M059J (cell line): Measurements from ENCODE around the gene ERICH3. TPM values are rescaled to one million over a fixed set of nuclear protein-coding genes. Genes with fewer than 3 reads are reported as not detected.
"Not testable (repeated sequence)": the region's sequence is repeated elsewhere in the genome, so short reads cannot be mapped to it uniquely, and the experiment has no call there.

ENCODE experiments used
- DNase-seq: peaks from one replicate; pipeline ENCODE4 v3.0.0-alpha.2; 2012; ENCODE audit warnings: low read depth
- total RNA-seq: library from RNA; depleted of rRNA; stranded (reverse); fragments of >200 nt; shearing (Covaris generic); gene quantifications from 2 replicates; pipeline ENCODE4 v1.2.3, GENCODE V29; 2014

ERICH3 gene
- total RNA-seq, 1 experiment from 2014 or later = not detected

DNA sequence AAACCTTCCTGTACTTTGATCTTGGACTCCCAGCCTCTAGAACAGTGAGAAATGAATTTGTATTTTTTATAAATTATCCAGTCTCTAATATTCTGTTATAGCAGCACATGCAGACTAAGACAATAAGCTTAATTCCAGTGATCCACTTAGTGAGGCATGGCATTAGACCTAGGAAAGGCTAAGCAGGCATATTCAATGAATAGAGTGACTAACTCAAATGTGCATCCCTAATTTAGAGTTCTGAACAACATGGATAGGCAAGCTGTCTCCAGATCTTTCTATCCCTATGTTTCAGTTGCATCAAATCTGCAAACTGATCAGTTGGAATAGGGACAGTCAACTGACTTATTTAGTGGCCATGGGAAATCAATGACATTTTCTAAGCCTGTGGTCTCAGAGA is 4.3 kb upstream of the ERICH3 start:
- no peak for DNase-seq

DNA sequence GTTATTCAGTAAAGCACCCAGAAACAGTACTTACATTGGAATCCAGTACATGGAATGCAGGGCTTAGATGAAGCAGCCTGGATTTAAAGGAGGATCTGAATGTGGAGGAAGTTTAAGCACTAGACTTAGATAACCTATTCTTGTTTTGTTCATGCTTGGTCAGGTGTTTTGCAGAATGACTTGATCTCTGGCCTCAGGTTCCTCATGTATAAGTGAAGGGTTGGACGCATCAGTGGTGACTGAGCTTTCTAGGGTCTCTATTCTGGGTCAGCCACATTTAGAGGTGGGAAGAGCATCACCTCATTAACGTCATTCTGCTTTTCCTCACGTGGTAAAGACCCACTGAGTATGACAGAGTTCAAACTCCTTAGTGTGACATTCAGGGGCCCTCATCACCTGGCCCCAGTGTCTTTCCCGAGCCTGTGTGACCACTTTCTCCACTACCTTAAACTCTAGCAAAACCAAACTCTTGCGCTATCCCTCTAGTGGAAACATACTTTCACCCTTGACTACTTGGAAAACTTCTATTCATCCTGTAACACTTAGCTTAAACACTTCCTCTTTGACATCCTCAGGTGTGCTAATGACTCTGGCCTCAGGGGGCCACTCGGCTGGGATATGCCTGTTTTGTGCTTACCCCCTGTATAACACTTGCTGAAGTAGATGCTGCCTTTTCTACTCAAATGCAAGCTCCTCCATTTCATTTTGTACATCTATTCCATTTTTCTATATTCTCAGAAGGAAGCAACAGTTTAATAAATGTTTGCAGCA is 871 bp upstream of the ERICH3 start:
- DNase-seq = no peak

DNA sequence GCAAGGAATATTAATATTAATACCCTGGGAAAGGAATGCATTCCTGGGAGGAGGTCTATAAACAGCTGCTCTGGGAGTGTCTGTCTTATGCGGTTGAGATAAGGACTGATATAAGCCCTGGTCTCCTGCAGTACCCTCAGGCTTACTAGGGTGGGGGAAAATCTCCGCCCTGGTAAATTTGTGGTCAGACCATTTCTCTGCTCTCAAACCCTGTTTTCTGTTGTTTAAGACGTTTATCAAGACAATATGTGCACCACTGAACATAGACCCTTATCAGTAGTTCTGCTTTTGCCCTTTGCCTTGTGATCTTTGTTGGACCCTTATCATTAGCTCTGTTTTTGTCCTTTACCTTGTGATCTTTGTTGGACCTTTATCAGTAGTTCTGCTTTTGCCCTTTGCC is 2.7 kb downstream of the ERICH3 start:
- not testable (repeated sequence) for DNase-seq

DNA sequence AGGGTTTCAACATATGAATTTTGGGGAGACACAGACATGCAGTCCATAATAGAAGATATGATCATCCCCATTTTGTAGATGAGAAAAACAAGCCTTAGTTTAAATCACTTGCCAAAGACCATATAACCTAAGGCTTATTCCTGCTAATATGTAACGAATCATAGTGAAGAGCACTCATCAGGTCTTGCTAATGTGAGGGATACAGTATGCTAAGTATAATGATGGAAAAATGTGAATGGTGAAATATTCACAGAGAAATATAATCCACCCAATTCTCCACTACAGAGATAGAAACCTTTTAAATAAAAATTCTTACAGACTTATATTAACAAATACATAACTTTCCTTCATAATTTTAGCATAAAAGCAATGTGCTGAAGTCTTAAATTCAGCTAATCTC is 18.9 kb downstream of the ERICH3 start:
- no peak for DNase-seq

DNA sequence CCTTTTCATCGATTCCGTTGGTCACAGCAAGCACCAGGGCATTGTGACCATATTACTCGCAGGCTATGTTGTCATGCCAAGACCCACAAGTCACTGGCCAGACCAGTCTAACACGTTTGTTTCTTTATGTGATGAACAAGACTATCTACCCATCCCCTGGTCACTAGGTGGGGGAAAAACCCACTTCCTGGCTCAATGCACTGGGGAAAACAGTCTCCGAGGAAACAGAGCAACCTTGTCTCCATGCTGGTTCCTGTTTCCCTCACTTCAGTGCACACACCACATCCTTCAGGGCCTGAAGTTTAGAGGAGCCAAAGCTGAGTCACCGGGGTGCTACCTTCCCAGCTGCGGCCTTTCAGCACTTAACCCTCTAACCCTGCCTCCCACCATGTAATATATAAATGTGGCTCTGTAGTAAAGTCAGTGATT is 20.9 kb downstream of the ERICH3 start:
- DNase-seq = peak; percentile 99

DNA sequence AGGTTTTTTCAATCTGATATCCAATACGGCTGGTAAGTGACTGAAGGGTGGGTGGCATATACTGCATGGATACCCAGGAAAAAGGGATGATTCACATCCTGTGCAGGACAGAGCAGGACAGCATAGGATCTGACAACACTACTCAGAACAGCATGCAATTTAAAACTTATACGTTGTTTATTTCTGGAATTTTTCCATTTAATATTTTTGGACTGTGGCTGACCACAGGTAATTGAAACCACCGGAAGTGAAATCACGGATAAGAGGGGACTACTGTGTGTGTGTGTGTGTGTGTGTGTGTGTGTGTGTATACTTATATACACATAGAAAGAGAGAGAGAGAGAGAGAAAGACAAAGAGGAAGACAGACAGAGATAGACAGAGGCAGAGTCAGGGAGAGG is 23.0 kb downstream of the ERICH3 start:
- DNase-seq = peak; percentile 80

DNA sequence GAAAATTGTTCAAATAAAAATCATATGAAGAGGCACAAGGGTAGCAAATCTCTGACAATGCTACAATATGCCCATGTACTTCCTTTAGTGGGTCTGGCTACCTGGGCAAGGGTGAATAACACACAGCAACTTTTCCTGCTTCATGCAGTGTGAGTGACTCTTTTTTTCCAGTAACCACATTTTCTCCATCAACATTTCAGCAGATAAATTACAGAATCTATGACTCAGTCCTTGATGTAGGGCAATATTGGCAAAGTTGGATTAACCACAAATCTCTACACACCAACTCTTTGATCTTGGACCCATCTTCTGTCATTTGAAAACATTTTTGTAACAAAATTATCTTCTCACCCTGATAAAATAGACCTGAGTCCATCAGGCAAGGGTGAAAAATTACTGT is 31.7 kb downstream of the ERICH3 start:
- DNase-seq = peak; percentile 47

DNA sequence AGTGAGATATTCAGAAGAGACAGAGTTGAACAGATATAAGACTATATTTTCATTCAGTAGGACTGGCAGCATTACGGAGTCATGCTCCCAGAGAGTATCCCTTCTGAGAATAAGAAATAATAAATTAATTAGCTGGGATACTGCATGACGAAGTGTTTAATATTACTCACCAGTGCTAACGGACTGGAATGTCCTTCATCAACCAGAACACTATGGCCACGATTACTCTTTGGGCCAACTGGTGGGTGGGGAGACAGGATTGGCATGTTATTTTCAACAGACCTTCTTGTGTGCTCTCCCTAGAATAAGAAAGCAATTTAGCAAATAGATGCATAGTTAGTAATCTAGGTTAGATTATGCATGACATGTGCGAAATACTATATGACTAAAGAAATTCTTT is 32.4 kb downstream of the ERICH3 start:
- DNase-seq = no peak

DNA sequence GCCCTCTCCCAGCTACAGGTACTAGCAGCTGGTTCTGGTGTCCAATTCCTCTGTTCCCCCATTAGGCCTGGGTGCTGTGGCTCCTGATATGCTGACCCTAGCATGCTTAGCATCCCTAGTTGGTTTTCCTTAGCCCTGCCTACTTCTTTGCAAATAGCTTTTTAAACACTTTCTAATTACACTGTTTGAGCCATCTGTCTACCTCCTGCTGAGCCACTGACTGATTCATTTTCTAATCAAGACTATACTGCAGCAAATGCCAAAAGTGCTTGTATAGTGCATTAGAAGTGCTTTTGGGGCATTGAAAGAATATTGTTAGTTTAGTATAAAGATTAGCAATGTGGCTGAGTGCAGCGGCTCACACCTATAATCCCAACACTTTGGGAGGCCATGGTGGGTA is 36.3 kb downstream of the ERICH3 start:
- DNase-seq = no peak

DNA sequence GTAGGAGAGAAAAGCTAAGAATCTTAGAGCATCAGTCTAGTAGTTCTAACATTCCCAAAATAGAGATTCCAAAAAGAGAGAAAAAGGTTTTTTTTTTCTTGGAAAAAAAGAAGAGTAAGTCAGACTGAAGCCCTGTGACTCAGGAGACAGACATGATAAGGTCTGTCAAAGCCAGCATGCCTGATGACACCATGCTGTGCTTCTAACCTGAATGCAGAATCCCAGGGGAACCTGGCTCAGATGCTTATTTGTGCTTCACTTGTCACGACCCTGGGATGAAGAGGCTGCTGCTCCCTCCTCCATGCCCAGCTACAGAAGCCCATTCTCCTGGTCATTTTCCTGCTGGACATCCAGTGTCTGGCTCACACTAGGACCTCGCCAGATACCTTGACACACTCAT is 44.3 kb downstream of the ERICH3 start:
- no peak for DNase-seq

DNA sequence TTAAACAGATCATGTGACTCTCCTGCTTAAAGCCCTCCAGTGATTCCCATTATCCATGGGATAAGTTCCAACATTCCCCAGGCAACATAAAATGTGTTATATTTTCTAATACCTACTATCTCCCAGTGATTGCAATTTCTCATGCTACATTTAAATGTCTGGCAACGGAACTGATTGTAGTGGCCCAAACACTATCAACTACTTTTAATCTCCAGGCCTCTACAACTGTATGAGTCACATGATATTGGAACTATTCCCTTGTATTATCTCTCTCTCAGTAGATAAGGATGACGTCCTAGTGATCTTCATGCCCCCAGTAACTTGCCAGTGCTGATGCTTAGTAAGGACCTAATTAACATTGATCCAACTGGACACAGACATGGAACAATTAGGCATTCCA is 49.9 kb downstream of the ERICH3 start:
- DNase-seq = no peak

DNA sequence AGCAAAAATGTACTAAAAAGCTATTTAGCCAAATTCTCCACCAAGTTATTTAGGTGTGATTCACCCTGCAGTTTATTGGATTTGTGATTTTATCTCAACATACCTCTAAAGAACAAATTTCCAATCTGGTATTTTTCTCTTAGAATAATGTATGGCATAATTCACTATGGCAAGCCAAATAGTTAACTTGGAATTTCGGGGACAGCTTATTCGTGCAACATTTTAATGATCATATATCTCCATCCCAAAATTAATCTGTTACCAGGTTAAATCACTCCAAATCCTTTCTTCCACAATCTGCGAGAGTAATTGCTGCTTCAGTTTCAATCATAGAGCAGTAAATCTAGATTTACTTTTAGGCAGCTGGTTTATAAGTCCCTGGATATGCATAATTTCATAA is 53.4 kb downstream of the ERICH3 start:
- DNase-seq = no peak

DNA sequence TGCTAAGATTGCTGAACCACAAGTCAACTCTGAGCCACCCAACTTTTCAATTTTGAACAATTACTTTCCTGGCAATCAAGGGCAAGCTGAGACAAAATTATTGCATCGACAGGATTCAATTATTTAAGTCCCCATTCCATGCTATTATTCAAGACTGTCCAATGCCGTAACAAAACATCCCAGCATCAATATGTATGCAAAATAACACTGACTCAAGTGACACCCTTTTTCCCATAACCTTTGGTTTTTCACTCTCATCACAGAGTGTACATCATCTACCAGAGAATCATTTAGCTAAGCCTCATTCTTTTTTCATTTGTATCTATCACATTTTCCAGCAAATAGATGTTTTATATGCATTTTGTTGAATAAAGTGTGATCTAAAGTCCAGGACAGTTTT is 54.6 kb downstream of the ERICH3 start:
- no peak for DNase-seq

DNA sequence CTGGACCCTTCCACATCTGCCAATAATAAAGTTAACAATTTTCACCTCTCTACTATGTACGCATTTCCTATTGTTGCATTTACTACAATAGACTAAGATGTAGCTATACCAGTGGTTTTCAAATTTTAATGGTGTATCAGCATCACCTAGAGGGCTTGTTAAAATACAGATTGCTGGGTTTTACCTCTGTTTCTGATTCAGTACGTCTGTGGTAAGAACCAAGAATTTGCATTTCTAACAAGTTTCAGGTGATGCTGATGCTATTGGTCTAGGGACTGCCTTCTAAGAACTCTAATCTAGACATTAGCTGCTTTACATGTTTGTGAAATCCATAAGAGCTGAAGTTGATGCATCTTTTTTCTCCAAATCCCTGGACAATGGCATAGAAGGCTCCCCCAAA is 59.7 kb downstream of the ERICH3 start:
- DNase-seq = no peak

DNA sequence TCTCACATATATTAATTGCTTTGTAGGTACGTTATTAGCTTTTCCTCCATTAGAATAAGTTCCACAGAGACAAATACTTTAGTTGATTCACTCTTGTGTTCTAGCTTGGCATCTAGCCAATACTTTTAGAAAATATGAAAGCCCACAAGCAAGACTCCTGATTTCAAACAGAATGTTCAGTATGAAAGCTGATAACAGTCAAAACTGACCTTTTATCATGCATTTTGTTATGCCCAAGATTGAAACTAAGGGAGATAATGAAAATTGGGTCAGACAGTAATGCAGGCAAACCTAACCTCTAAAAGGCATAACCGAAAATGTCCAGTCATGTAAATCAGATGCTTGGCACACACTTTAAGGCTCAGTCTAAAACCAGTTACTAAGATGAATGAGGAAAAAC is 61.7 kb downstream of the ERICH3 start:
- DNase-seq = no peak

DNA sequence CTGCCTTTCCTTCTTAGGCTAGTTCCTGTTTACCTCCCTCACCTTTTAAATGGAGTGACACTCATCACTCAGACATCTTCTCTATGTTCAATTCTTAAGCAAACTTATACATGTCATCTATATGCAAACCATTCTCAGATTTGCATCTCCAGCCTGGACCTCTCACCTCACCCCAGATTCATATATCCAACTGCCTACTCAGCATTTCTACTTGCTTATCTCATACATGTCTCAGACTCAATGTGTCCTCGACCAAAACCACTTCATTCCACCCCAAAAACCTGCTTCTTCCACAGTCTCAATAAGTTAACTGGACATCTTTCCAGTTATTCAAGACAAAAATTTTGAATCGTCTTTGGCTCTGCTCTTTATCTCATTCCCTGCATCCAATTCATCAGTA is 62.6 kb downstream of the ERICH3 start:
- no peak for DNase-seq

DNA sequence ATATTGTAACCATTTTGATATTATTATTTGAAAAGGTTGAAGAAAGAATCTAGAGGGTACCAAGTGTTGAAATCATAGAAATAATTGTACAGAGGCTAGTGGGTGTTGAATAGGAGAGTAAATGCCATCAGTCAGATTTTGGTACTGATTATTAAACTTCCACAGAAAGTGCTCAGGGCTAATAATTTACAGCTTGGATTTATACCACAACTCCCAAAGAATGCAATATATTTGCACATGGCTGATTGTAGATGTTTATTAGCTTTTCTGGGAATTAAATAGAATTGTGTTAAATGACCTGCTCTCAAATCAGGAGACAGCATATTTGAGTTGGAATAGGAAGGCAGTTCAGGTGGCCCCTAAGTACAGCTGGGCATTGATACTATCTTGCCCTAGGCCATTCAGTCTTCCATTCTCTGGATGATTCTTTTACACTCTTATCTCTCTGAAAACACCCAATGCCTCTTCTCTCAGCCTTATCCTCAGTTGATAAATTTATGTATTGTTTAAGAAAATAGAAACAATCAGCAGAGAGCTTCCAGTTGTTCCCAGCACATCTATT is 63.7 kb downstream of the ERICH3 start:
- DNase-seq = no peak

DNA sequence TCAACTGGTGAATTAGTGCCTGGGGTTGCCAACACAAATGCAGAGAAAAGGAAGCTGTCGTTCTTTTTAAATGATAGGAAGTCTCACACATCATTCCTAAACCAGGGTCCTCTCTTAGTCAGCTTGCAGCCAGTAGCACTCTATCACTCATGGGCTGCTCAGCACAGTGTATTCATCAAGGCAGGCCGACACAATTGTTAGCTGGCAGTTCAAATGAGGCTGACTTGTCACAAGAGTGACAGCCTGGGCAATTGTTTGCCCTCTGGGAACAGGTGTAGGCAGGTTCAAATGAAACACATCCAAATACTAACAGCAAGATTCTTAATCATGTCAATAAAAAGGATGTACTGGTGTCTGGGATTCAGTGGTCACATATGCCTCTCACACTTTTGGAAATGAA is 76.9 kb downstream of the ERICH3 start:
- DNase-seq = no peak

DNA sequence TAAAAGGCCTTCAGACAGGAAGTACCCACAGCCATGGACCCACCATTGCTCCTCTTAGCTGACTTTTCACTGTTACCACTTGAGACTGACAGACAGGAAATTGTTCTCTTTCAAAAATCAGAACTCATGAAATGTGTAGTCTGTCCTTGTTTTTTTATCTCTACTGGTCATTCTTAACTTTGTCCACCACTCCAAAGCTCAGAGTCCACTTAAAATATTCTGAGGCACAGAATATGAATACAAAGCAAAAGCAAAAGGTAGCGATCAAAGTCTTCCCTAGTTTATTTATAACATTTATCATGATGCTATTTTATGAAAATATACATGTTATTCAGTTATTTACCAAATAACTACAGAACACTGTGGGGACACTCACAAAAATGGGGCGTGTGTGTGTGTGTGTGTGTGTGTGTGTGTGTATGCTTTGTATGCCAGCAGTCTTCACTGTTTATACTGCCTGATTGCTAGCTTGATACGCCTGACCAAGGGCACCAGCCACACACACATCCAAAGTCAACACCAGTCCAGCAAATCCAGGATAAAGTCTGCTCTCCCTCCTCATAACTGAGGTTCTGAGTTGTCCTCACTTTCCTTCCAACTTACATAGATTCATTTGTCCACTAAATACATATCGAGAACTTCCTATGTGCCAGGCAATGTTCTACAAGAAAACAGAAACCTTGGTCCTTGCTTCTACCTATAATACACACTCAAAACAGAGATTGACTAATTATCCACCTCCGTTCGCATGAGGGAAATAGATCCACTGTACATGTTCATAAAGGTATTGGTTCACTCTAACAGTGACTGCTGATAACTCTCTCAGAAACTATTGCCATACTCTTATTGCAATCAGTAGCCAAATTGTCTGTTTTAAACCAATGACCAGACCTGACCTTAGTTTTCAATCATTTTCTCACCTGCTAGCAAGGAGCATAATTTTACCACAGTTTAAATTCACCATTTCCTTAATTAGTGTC is 79.4 kb downstream of the ERICH3 start:
- DNase-seq = no peak

DNA sequence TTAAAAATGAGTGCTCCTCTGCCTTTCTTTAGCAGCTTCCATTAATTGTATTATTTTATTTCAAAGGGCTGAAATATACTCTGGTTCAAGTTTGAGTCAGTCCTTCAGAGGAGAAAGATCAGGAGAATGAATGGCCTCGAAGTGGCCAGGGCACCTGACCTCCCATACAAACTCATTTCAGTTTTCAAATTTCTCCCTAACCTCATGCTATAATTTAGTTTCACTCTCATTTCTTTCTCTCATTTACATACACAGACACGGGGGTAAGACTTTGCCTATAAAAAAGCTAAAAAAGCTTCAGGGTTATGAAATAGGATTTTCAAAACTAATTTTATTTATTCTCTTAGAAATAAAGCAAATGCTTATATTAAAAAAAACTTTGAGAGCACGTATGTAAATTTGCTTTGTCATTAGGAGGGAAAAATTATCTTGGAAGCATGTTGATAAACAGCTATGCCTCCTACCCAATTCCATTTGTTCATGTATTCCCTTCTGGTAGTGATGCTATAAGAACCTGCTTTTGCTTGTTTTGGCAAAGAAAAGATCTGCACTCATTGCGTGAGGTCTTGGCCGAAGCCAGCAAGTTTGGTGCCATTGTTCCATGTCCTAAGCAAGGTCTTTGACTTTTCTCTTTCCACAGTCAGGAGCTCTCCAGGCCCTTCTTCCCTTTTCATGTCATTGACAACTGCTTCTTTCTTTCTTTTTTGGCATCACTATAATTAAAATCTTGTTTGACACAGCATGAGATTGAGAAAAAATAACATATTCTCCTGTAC is 80.8 kb downstream of the ERICH3 start:
- no peak for DNase-seq

DNA sequence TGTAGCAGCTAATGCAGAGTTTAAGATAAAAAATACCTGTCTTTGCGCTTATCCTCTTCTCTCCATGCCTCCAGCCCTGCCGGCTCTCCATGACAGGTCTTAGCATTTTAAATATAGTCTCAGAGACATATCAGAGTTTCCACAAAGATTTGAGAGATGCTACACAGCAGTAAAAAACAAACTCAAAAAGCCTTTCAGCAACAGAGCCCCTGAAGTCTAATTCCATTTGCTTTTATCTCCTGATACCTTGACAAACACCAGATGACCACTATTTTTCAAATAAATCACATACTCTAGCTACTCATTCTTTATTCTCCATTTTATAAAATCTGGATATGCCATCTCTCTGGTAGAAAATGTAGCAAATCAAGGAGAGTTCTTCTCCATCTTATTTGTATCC is 81.6 kb downstream of the ERICH3 start:
- no peak for DNase-seq

DNA sequence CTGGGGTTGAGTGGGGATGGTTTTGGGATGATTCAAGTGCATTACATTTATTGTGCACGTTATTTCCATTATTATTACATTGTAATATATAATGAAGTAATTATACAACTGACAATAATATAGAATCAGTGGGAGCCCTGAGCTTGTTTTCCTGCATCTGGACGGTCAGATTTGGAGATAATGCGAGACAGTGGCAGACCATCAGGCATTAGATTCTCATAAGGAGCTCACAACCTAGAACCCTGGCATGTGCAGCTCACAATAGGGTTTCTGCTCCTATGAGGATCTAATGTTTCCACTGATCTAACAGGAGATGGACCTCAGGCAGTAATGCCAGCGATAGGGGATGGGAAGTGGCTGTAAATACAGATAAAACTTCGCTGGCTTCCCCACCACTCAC is 83.3 kb downstream of the ERICH3 start:
- no peak for DNase-seq
